ENCODE data around the gene CRY1.

- TF ChIP-seq POLR2A (IDR thresholded peaks at IDR 0.05) (no peak), CTCF (IDR thresholded peaks at IDR 0.05) (no peak)
Measured at GRCh38 chr12:107130830-107131611, 37.7 kb upstream of the CRY1 start.
